T-cell (primary cell): ENCODE results near the gene PROK1. TPM values are rescaled to one million over a fixed set of nuclear protein-coding genes. Genes with fewer than 3 reads are reported as not detected.

Experiments used
- ATAC-seq, 4 experiments: fragments of 200-7000 bp in 3 of 4; fragments of 150-1000 bp in 1 of 4; cut with Tn5 transposase; replicated peaks in 1 of 4; 1 replicate in 3 of 4; 2 replicates in 1 of 4; pipeline ENCODE4 v1.10.0; 2021; ENCODE audit warnings: moderate library complexity in 3 of 4, mild to moderate bottlenecking in 2 of 4, moderate number of reproducible peaks in 1 of 4
- CTCF ChIA-PET, 2 donors: fragments of 300-600 bp; sonication (Branson Sonifier 250); formaldehyde crosslinking; loops; one replicate each; lab custom pipeline; 2022; ENCODE audit warnings: antibody characterized with exemption in 2 of 2; lab: Charles Lee
- POLR2A ChIA-PET, 2 donors: fragments of 300-600 bp; sonication (Branson Sonifier 250); formaldehyde crosslinking; loops; one replicate each; lab custom pipeline; 2022; ENCODE audit warnings: antibody characterized with exemption in 2 of 2; lab: Charles Lee
- DNase-seq, 35 experiments: peaks; one replicate each; pipeline versions ENCODE4 v3.0.0 to v3.0.0-alpha.2; 2013 to 2023
- H3K27ac ChIP-seq: one replicate; pipeline ENCODE4 v1.5.1; 2013; ENCODE audit warnings: low read length
- H3K27me3 ChIP-seq, 2 experiments: replicated peaks in 1 of 2; 1 replicate in 1 of 2; 2 replicates in 1 of 2; pipeline versions ENCODE4 v1.6.1 to v1.7.0; 2013; ENCODE audit warnings: low read length in 1 of 2, mixed read lengths in 1 of 2; ENCODE audit not compliant: control insufficient read depth in 2 of 2, insufficient read depth in 2 of 2; ENCODE audit errors: extremely low read depth in 1 of 2
- H3K36me3 ChIP-seq, 2 donors: 1 replicate in 1 of 2; 2 replicates in 1 of 2; pipeline versions ENCODE4 v1.6.1 to v1.7.0; 2013; ENCODE audit warnings: low read length in 1 of 2; ENCODE audit not compliant: control insufficient read depth in 2 of 2, insufficient read depth in 1 of 2; ENCODE audit errors: extremely low read depth in 1 of 2
- H3K4me1 ChIP-seq, 2 experiments: 1 replicate in 1 of 2; 2 replicates in 1 of 2; pipeline versions ENCODE4 v1.6.1 to v1.7.0; 2013; ENCODE audit warnings: low read length in 2 of 2, mixed read lengths in 1 of 2; ENCODE audit not compliant: insufficient read depth in 2 of 2, control insufficient read depth in 1 of 2; ENCODE audit errors: extremely low read depth in 1 of 2
- H3K4me3 ChIP-seq, 2 donors: 1 replicate in 1 of 2; 2 replicates in 1 of 2; pipeline versions ENCODE4 v1.5.1 to v1.7.0; 2013; ENCODE audit warnings: mild to moderate bottlenecking in 2 of 2, low read length in 1 of 2, moderate library complexity in 1 of 2; ENCODE audit not compliant: control insufficient read depth in 1 of 2; ENCODE audit errors: extremely low read depth in 1 of 2
- H3K9me3 ChIP-seq: 2 replicates; pipeline ENCODE4 v1.7.0; 2013
- H3K27ac Mint-ChIP-seq, 2 donors: one replicate each; pipeline ENCODE4 v1.8.0; 2020 to 2021; ENCODE audit warnings: mild to moderate bottlenecking in 2 of 2, mixed read lengths in 2 of 2
- H3K27me3 Mint-ChIP-seq, 2 donors: one replicate each; pipeline ENCODE4 v1.8.0; 2021 to 2022; ENCODE audit warnings: mixed read lengths in 2 of 2
- H3K36me3 Mint-ChIP-seq: one replicate; pipeline ENCODE4 v1.8.0; 2021; ENCODE audit warnings: mixed read lengths
- H3K4me1 Mint-ChIP-seq, 3 donors: one replicate each; pipeline ENCODE4 v1.8.0; 2020 to 2022; ENCODE audit warnings: mixed read lengths in 3 of 3, mild to moderate bottlenecking in 1 of 3
- H3K4me3 Mint-ChIP-seq, 3 donors: one replicate each; pipeline ENCODE4 v1.8.0; 2020 to 2022; ENCODE audit warnings: mild to moderate bottlenecking in 3 of 3, mixed read lengths in 3 of 3, moderate library complexity in 3 of 3
- H3K9me3 Mint-ChIP-seq, 3 donors: one replicate each; pipeline ENCODE4 v1.8.0; 2020 to 2022; ENCODE audit warnings: mixed read lengths in 3 of 3
- WGBS: methylation state at CpG from one replicate; pipeline ENCODE4 v1.1.5; 2013; ENCODE audit warnings: missing lambda C conversion rate; ENCODE audit not compliant: insufficient coverage; 5-methylcytosine and 5-hydroxymethylcytosine counted together
- total RNA-seq, 35 experiments: library from RNA in 6 of 35; stranded (reverse) in 6 of 35; fragments of 120-200 nt in 1 of 35; gene quantifications; one replicate each; pipeline versions ENCODE4 v1.2.1 to v1.2.4 and lab custom pipeline; 2013 to 2026

The PROK1 gene
- total RNA-seq, 5 donors from 2014 or later (not counting 1 experiment from before 2014, with no cell fraction given): 0.20 TPM; not detected in 4

DNA sequence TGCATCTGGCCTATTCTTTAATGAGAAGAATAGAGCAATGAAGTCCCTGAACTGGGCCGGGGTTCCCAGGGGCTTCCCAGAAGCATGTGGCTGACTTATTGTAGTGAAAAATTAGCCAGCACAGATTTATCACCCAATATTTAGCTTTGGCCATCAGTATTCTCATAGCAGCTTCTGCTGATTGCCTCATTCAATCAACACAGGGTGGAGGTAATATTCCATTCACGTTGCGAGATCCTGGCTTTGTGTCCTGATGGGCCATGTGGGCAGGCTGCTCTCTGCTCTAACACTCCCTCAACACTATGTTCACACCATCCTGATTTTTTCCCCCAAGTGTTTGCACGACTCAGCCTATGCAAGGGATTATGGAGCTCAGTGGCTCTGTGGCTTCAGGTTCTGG lies 22.0 kb upstream of the PROK1 start:
- Histone ChIP-seq H3K27ac (no peak overlapping the region), H3K4me3 (no peak overlapping the region), H3K36me3 (no peaks in the 10 kb centered on the region), H3K4me1 (no peaks in the 10 kb centered on the region), H3K27me3 (peaks cover 0 to 27% of the 10 kb centered on the region in 2 experiments), H3K9me3 (no peaks in the 10 kb centered on the region)
- WGBS: 75% methylated on average over 4 of the region's 4 CpGs
- H3K4me1 Mint-ChIP-seq: no peaks in the 10 kb centered on the region
- H3K4me3 Mint-ChIP-seq: no peak overlapping the region
- POLR2A ChIA-PET: interaction anchor here in 1 of 2 donors (0.5 kb wide), 1 partner anchor 216 kb away, joined by 3 read pairs; no protein-coding TSS in a partner anchor
- no peaks in the 10 kb centered on the region for H3K36me3 Mint-ChIP-seq
- DNase-seq (no peak), ATAC-seq (no peak)
- H3K9me3 Mint-ChIP-seq: no peaks in the 10 kb centered on the region
- CTCF ChIA-PET: interaction anchor here (0.5 to 1.1 kb wide), 3 partner anchors 229 to 255 kb away, joined by 3 to 6 read pairs (median 4); no protein-coding TSS in a partner anchor
- H3K27me3 Mint-ChIP-seq: peaks cover 15 to 17% of the 10 kb centered on the region in 2 donors
- H3K27ac Mint-ChIP-seq: no peak overlapping the region

DNA sequence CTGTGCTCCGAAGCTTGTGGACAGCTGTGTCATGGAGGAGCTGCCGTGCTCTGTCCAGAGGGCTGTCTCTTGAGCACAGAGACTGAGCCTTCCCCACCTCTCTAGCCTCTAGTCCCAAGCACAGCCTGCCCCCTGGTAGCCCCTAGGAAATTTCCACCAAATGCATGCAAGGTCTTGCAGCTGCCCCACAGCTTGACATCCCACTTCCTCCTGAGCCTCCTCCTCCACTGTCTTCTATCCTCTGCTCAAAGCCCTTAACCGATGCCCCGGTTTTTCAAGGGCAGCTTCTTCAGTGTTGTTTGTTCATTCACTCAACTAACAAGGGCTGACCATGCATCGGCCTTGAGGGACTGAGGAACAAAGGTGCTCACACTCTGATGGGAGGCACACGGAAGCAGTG lies 20.6 kb upstream of the PROK1 start:
- peaks cover 0 to 35% of the 10 kb centered on the region in 2 experiments for H3K27me3 ChIP-seq
- no peak for DNase-seq
- no peak overlapping the region for H3K27ac ChIP-seq
- Mint-ChIP-seq H3K36me3 (no peaks in the 10 kb centered on the region), H3K9me3 (no peaks in the 10 kb centered on the region), H3K4me1 (no peaks in the 10 kb centered on the region), H3K27ac (no peak overlapping the region), H3K27me3 (peaks cover 14 to 16% of the 10 kb centered on the region in 2 donors), H3K4me3 (no peak overlapping the region)
- H3K9me3 ChIP-seq: no peaks in the 10 kb centered on the region
- H3K4me1 ChIP-seq: no peaks in the 10 kb centered on the region
- no peak overlapping the region for H3K4me3 ChIP-seq
- no peaks in the 10 kb centered on the region for H3K36me3 ChIP-seq
- CTCF ChIA-PET: no interaction called here
- WGBS: 90% methylated on average over 4 of the region's 6 CpGs
- ATAC-seq: no peak
- POLR2A ChIA-PET: no interaction called here

GRCh38 chr1:110430901-110431300 lies 20.0 kb upstream of the PROK1 start:
- no peak for ATAC-seq
- Histone ChIP-seq H3K9me3 (no peaks in the 10 kb centered on the region), H3K4me1 (no peaks in the 10 kb centered on the region), H3K36me3 (no peaks in the 10 kb centered on the region), H3K27me3 (peaks cover 0 to 30% of the 10 kb centered on the region in 2 experiments), H3K27ac (no peak overlapping the region), H3K4me3 (no peak overlapping the region)
- WGBS: no CpG with 5 or more reads among the region's 4 CpGs
- H3K27me3 Mint-ChIP-seq: peaks cover 10 to 16% of the 10 kb centered on the region in 2 donors
- CTCF ChIA-PET: interaction anchor here in 1 of 2 donors (0.5 kb wide), 1 partner anchor 27 kb away, joined by 6 read pairs; no protein-coding TSS in a partner anchor
- H3K27ac Mint-ChIP-seq: no peak overlapping the region
- H3K4me3 Mint-ChIP-seq: no peak overlapping the region
- DNase-seq: no peak
- H3K9me3 Mint-ChIP-seq: no peaks in the 10 kb centered on the region
- H3K36me3 Mint-ChIP-seq: no peaks in the 10 kb centered on the region
- POLR2A ChIA-PET: no interaction called here
- no peaks in the 10 kb centered on the region for H3K4me1 Mint-ChIP-seq

- Mint-ChIP-seq H3K9me3 (no peaks in the 10 kb centered on the region), H3K27ac (no peak overlapping the region), H3K4me3 (no peak overlapping the region), H3K36me3 (no peaks in the 10 kb centered on the region), H3K27me3 (peaks cover 10 to 16% of the 10 kb centered on the region in 2 donors), H3K4me1 (no peaks in the 10 kb centered on the region)
- Histone ChIP-seq H3K27me3 (peaks cover 0 to 32% of the 10 kb centered on the region in 2 experiments), H3K9me3 (no peaks in the 10 kb centered on the region), H3K4me3 (no peak overlapping the region), H3K36me3 (no peaks in the 10 kb centered on the region), H3K27ac (no peak overlapping the region), H3K4me1 (no peaks in the 10 kb centered on the region)
- no peak for DNase-seq
- ChIA-PET CTCF (interaction anchor here in 1 of 2 donors (1.0 kb wide), 1 partner anchor 27 kb away, joined by 3 read pairs; no protein-coding TSS in a partner anchor), POLR2A (no interaction called here)
- ATAC-seq: no peak
- WGBS: no CpG with 5 or more reads among the region's 2 CpGs
Observed at GRCh38 chr1:110433213-110433612, 17.7 kb upstream of the PROK1 start.

- H3K27me3 Mint-ChIP-seq: peaks cover 10 to 16% of the 10 kb centered on the region in 2 donors
- Histone ChIP-seq H3K4me1 (no peaks in the 10 kb centered on the region), H3K36me3 (no peaks in the 10 kb centered on the region), H3K9me3 (no peaks in the 10 kb centered on the region), H3K27me3 (peaks cover 0 to 34% of the 10 kb centered on the region in 2 experiments), H3K27ac (no peak overlapping the region), H3K4me3 (no peak overlapping the region)
- no peaks in the 10 kb centered on the region for H3K9me3 Mint-ChIP-seq
- ATAC-seq (no peak), DNase-seq (no peak)
- H3K4me1 Mint-ChIP-seq: no peaks in the 10 kb centered on the region
- CTCF ChIA-PET: interaction anchor here in 1 of 2 donors (0.6 to 1.0 kb wide), 2 partner anchors 26 to 389 kb away, joined by 3 read pairs; no protein-coding TSS in a partner anchor
- no peaks in the 10 kb centered on the region for H3K36me3 Mint-ChIP-seq
- H3K4me3 Mint-ChIP-seq: no peak overlapping the region
- 48% methylated on average over 3 of the region's 3 CpGs for WGBS
- POLR2A ChIA-PET: no interaction called here
- no peak overlapping the region for H3K27ac Mint-ChIP-seq
Observed at GRCh38 chr1:110433803-110434202, 17.1 kb upstream of the PROK1 start.

DNA sequence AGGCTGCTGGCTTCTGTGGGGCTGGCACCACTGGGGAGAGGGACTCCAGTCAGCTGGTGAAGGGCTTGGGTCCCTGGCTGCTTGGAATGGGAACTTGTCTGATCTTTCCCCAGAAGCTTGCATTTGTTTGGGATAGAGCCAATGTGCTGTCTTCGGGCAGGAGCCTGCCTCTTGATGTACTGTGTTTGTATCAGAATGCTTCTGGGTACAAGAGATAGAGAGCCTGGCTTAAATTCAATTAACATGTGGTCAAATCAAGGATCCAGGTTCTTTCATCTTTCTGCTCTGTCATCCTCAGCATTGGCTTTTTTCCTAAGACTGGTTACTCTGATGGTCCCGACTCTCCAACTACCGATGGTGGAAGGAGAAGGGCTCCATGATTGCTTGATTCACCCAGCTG lies 16.0 kb upstream of the PROK1 start:
- H3K4me3 ChIP-seq: no peak overlapping the region
- H3K27ac ChIP-seq: no peak overlapping the region
- H3K27me3 Mint-ChIP-seq: peaks cover 15 to 16% of the 10 kb centered on the region in 2 donors
- WGBS: no CpG with 5 or more reads among the region's 3 CpGs
- H3K4me3 Mint-ChIP-seq: no peak overlapping the region
- ChIA-PET CTCF (no interaction called here), POLR2A (no interaction called here)
- ATAC-seq (no peak), DNase-seq (no peak)
- no peaks in the 10 kb centered on the region for H3K9me3 Mint-ChIP-seq
- H3K27ac Mint-ChIP-seq: no peak overlapping the region
- H3K9me3 ChIP-seq: no peaks in the 10 kb centered on the region
- H3K4me1 Mint-ChIP-seq: no peaks in the 10 kb centered on the region
- no peaks in the 10 kb centered on the region for H3K4me1 ChIP-seq
- H3K36me3 ChIP-seq: no peaks in the 10 kb centered on the region
- H3K36me3 Mint-ChIP-seq: no peaks in the 10 kb centered on the region
- H3K27me3 ChIP-seq: peaks cover 0 to 35% of the 10 kb centered on the region in 2 experiments
